ENCODE results near the gene CCDC89. TPM values are rescaled to one million over a fixed set of nuclear protein-coding genes. Genes with fewer than 3 reads are reported as not detected.
"Not testable (repeated sequence)": the region's sequence is repeated elsewhere in the genome, so short reads cannot be mapped to it uniquely, and the experiment has no call there.

The CCDC89 gene
- total RNA-seq, 2 experiments from 2014 or later, result 0.73 to 0.76 TPM

DNA sequence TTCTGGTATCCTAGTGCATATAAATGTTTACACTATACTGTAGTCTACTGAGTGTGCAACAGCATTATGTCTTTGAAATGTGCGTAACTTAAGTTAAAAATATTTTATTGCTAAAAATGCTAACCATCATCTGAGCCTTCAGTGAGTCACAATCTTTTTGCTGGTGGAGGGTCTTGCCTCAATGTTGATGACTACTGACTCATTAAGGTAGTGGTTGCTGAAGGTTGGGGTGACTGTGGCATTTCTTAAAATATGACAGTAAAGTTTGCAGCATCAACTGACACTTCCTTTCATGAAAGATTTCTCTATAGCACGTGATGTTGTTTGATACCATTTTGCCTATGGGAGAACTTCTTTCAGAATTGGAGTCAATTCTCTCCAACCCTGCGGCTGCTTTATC is 12.6 kb downstream of the CCDC89 start:
- ATAC-seq (peak; percentile 83), DNase-seq (peak; percentile 78)
- Mint-ChIP-seq H3K36me3 (peaks cover 24% of the 10 kb centered on the region), H3K9me3 (ENCODE audit: low read depth) (peaks cover 9% of the 10 kb centered on the region), H3K27ac (peak overlapping the region; percentile 53), H3K4me1 (peaks cover 28% of the 10 kb centered on the region), H3K27me3 (no peaks in the 10 kb centered on the region), H3K4me3 (no peak overlapping the region)
- CTCF ChIA-PET, result no interaction called here

- peaks cover 24% of the 10 kb centered on the region for H3K36me3 Mint-ChIP-seq
- DNase-seq (no peak), ATAC-seq (no peak)
- H3K27me3 Mint-ChIP-seq, result no peaks in the 10 kb centered on the region
- peaks cover 9% of the 10 kb centered on the region for H3K9me3 Mint-ChIP-seq (ENCODE audit: low read depth)
- peak overlapping the region; percentile 49 for H3K27ac Mint-ChIP-seq
- H3K4me3 Mint-ChIP-seq, result no peak overlapping the region
- peaks cover 28% of the 10 kb centered on the region for H3K4me1 Mint-ChIP-seq
- CTCF ChIA-PET, result no interaction called here
These were observed 13.7 kb downstream of the CCDC89 start for GRCh38 chr11:85672105-85672902.

DNA sequence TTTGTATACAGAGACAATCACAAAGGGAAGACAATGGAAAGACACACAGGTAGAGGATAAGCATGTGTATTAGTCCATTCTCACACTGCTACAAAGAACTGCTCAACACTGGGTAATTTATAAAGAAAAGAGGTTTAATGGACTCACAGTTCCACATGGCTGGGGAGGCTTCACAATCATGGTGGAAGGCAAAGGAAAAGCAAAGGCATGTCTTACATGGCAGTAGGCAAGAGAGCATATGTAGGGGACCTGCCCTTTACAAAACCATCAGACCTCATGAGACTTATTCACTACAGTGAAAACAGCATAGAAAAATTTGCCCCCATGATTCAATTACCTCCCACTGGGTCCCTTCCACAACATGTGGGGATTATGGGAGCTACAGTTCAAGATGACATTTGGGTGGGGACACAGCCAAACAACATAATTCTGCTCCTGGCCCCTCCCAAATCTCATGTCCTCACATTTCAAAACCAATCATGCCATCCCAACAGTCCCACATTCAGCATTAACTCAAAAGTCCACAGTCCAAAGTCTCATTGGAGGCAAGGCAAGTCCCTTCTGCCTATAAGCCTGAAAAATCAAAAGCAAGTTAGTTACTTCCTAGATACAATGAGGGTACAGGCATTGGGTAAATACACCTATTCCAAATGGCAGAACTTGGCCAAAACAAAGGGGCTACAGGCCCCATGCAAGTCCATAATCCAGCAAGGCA is 14.9 kb downstream of the CCDC89 start:
- ATAC-seq; H3K4me3 Mint-ChIP-seq; CTCF ChIA-PET; H3K27me3 Mint-ChIP-seq; DNase-seq; H3K27ac Mint-ChIP-seq; H3K9me3 Mint-ChIP-seq (ENCODE audit: low read depth): not testable (repeated sequence)
- Mint-ChIP-seq H3K4me1 (peaks cover 29% of the 10 kb centered on the region), H3K36me3 (peaks cover 24% of the 10 kb centered on the region)

DNA sequence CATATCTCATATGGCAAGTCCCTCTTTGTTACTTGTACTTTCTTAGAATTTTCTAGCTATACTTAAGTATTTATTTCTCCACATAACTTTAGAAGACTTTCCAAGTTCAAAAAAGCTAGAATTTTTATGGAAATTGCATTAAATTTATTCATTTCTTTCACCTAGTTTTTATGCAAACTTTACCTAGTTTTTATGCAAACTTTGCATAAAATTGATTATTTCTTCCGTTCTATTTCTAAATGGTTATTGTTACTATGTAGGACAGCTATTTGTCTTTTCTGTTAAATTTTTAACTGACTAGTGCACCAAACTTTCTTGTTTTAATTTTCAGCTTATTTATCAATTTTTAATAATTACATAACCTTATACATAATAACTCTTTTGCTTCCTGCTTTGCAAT is 17.8 kb downstream of the CCDC89 start:
- Mint-ChIP-seq H3K27ac (no peak overlapping the region), H3K4me3 (no peak overlapping the region), H3K36me3 (peaks cover 24% of the 10 kb centered on the region), H3K27me3 (no peaks in the 10 kb centered on the region), H3K4me1 (peaks cover 23% of the 10 kb centered on the region), H3K9me3 (ENCODE audit: low read depth) (peaks cover 4% of the 10 kb centered on the region)
- CTCF ChIA-PET, result interaction anchor here (1.2 to 1.3 kb wide), 2 partner anchors 13 to 117 kb away, joined by 3 read pairs; no protein-coding TSS in a partner anchor
- DNase-seq (no peak), ATAC-seq (no peak)

- H3K4me1 Mint-ChIP-seq, result peaks cover 19% of the 10 kb centered on the region
- H3K27me3 Mint-ChIP-seq, result no peaks in the 10 kb centered on the region
- H3K27ac Mint-ChIP-seq, result no peak overlapping the region
- H3K36me3 Mint-ChIP-seq, result peaks cover 28% of the 10 kb centered on the region
- no peak overlapping the region for H3K4me3 Mint-ChIP-seq
- CTCF ChIA-PET, result interaction anchor here (1.4 kb wide), 1 partner anchor 29 kb away, joined by 3 read pairs; no protein-coding TSS in a partner anchor
- DNase-seq, result no peak
- no peaks in the 10 kb centered on the region for H3K9me3 Mint-ChIP-seq (ENCODE audit: low read depth)
- ATAC-seq, result no peak
These were observed 19.3 kb downstream of the CCDC89 start for GRCh38 chr11:85666687-85667086.

DNA sequence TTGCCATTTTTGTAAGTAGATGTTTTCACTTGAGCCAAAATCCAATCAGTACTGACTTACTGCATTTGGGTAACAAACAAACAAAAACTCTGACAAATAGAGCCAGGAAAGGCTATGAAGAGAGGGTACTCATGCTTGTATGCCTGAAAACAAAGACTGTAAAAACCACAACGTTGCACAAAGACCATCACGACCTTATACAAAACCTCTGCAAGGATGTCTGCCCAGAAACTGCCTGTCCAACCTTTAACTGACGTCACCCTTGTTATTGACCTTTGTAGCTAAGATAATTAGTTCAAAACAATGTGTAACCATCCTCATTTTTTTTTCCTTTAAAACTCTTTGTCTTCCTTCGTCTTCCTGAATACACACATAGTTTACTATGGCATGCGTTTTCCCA is 20.3 kb downstream of the CCDC89 start:
- peak overlapping the region; percentile 99 for H3K27ac Mint-ChIP-seq
- H3K4me1 Mint-ChIP-seq, result peaks cover 26% of the 10 kb centered on the region
- no peak for ATAC-seq
- no peaks in the 10 kb centered on the region for H3K27me3 Mint-ChIP-seq
- CTCF ChIA-PET, result interaction anchor here (1.4 kb wide), 1 partner anchor 29 kb away, joined by 3 read pairs; no protein-coding TSS in a partner anchor
- peaks cover 31% of the 10 kb centered on the region for H3K36me3 Mint-ChIP-seq
- no peaks in the 10 kb centered on the region for H3K9me3 Mint-ChIP-seq (ENCODE audit: low read depth)
- DNase-seq, result no peak
- peak overlapping the region; percentile 97 for H3K4me3 Mint-ChIP-seq

GRCh38 chr11:85664615-85665481 is 21.1 kb downstream of the CCDC89 start, which contains the start of gene CREBZF:
CREBZF (minus strand) TSS chr11:85665129; CDS start chr11:85664875, 254 bp downstream.
- CTCF ChIA-PET, result interaction anchor here (0.9 to 2.9 kb wide), 12 partner anchors 9 to 553 kb away, joined by 3 to 13 read pairs (median 4); partner anchors contain the start of genes CCDC83 and TMEM126A
- DNase-seq (peak; percentile 96), ATAC-seq (peak; percentile 74)
- Mint-ChIP-seq H3K9me3 (ENCODE audit: low read depth) (no peaks in the 10 kb centered on the region), H3K27me3 (no peaks in the 10 kb centered on the region), H3K4me3 (peak within 1 kb of the TSS; percentile 97), H3K36me3 (peaks cover 39% of the 10 kb centered on the region), H3K4me1 (peaks cover 35% of the 10 kb centered on the region), H3K27ac (peak within 1 kb of the TSS; percentile 99)

DNA sequence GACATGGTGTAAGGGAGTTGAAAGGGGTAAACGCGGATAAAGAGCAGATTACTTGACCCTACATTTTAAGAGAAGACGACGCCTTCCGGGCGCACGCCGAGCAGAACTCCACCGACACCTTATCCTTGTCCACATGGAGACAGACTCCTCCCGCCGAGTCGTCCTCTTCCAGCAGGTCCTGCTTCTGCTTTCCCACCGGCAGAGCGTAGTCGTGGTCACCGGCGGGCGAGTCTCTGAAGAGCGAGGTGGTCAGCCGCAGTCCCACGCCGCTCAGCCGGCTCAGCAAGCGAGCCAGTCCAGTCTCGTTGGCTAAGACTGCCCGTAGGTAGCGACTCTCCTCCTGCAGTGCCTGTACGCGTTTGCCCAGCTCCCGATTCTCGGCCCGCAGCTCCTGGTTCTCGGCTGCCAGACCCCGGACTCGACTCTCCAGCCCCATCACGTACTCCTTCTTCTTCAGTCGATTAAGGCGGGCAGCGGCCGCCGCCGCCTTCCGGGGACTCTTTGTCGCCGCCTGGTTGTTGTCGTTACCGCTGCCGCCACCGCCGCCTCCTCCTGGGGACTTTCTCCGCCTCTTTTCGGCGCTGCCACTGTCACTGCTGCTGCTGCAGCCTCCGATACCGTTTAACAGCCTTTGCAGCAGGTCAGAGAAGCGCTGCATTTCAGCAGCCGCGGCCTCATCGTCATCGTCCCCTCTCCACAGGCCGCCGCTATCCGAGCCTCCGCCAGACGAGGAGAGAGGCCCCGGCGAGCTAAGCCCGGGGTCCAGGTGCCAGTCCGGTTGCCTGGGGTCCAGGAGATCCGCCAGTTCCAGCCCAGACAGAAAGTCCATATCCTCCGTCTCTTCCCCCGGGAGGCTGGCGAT is 22.0 kb downstream of the CCDC89 start:
- ATAC-seq (peak; percentile 77), DNase-seq (peak; percentile 94)
- H3K27ac Mint-ChIP-seq, result peak overlapping the region; percentile 99
- peak overlapping the region; percentile 97 for H3K4me3 Mint-ChIP-seq
- peaks cover 43% of the 10 kb centered on the region for H3K4me1 Mint-ChIP-seq
- H3K27me3 Mint-ChIP-seq, result no peaks in the 10 kb centered on the region
- CTCF ChIA-PET, result interaction anchor here (0.8 to 2.9 kb wide), 17 partner anchors 11 to 554 kb away, joined by 3 to 13 read pairs (median 4); partner anchors contain the start of genes CCDC83, TMEM126A and TMEM126B
- H3K9me3 Mint-ChIP-seq (ENCODE audit: low read depth), result no peaks in the 10 kb centered on the region
- peaks cover 45% of the 10 kb centered on the region for H3K36me3 Mint-ChIP-seq

- no peaks in the 10 kb centered on the region for H3K27me3 Mint-ChIP-seq
- CTCF ChIA-PET, result interaction anchor here (0.8 to 2.9 kb wide), 12 partner anchors 11 to 555 kb away, joined by 3 to 13 read pairs (median 4); partner anchors contain the start of genes CCDC83, TMEM126A and TMEM126B
- H3K4me1 Mint-ChIP-seq, result peaks cover 49% of the 10 kb centered on the region
- H3K9me3 Mint-ChIP-seq (ENCODE audit: low read depth), result no peaks in the 10 kb centered on the region
- H3K27ac Mint-ChIP-seq, result peak overlapping the region; percentile 99
- peak; percentile 11 for ATAC-seq
- peaks cover 50% of the 10 kb centered on the region for H3K36me3 Mint-ChIP-seq
- DNase-seq, result no peak
- H3K4me3 Mint-ChIP-seq, result peak overlapping the region; percentile 97
These were observed 22.8 kb downstream of the CCDC89 start for GRCh38 chr11:85663080-85663752.

DNA sequence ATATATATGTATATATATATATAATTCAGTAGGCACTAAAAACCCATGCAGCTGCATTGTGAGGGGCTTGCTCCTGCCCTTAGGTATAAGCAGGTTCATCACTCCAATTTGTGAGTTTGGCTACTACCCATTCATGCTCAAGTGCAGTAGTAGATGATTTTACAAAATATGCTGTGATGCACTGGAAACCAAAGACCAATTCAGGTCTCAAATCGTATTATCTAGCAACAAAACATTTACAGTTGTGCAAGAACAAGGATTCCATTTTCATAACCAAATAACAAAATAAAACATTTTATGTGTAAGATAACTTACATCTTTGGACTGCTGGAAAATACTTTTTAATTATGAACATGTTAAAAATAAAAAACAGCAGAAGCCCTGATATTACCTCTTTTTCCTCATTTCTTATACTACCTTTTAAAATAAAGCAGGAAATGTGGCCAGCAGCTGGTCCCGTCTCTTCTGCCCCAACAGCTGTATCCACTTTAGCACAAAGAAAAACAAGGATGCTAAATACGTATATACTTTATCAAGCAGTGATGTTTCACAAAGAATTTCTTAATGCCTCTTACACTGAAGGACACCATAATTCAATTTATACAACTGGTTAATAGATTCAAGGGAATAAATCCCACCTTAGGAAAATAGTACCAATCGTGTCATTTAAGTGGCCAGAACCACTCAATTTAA is 23.9 kb downstream of the CCDC89 start:
- CTCF ChIA-PET, result interaction anchor here (1.5 to 1.7 kb wide), 2 partner anchors 13 to 35 kb away, joined by 3 to 4 read pairs; no protein-coding TSS in a partner anchor
- Mint-ChIP-seq H3K4me1 (peaks cover 54% of the 10 kb centered on the region), H3K27me3 (no peaks in the 10 kb centered on the region), H3K9me3 (ENCODE audit: low read depth) (no peaks in the 10 kb centered on the region), H3K27ac (no peak overlapping the region), H3K4me3 (peak overlapping the region; percentile 97), H3K36me3 (peaks cover 53% of the 10 kb centered on the region)
- DNase-seq (no peak), ATAC-seq (no peak)

DNA sequence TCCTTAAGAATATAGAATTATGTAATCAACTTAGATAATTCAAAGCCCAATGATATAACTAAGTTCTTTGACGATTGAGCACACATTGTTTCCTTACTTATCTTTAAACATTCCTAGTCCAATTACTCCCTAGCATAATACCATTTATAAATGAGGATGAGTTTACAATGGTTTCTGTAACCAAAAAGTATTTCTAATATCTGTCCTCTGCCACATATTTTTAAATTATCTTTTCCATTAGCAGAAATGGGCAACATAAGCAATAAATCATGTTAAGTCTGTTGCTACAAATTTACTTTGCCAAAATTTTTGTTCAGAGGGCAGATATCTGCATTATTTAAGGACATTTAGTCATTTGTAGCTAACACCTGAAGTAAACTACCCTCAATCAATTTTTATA is 27.8 kb downstream of the CCDC89 start:
- H3K9me3 Mint-ChIP-seq (ENCODE audit: low read depth), result no peaks in the 10 kb centered on the region
- DNase-seq (no peak), ATAC-seq (no peak)
- H3K36me3 Mint-ChIP-seq, result peaks cover 55% of the 10 kb centered on the region
- CTCF ChIA-PET, result interaction anchor here (1.0 to 1.3 kb wide), 2 partner anchors 11 to 196 kb away, joined by 3 read pairs; partner anchors contain the start of genes CCDC83 and TMEM126A
- H3K4me3 Mint-ChIP-seq, result no peak overlapping the region
- peaks cover 61% of the 10 kb centered on the region for H3K4me1 Mint-ChIP-seq
- H3K27ac Mint-ChIP-seq, result no peak overlapping the region
- no peaks in the 10 kb centered on the region for H3K27me3 Mint-ChIP-seq

Data from activated CD8-positive, alpha-beta memory T cell treated with anti-CD3 and anti-CD28 coated beads, Interleukin-2, amount 10 ng/mL, durations not matched to agents 7 days and 5 days (primary cell).